ENCODE results near the gene ZFYVE16. TPM values are rescaled to one million over a fixed set of nuclear protein-coding genes. Genes with fewer than 3 reads are reported as not detected.
"Not testable (repeated sequence)": the region's sequence is repeated elsewhere in the genome, so short reads cannot be mapped to it uniquely, and the experiment has no call there.

The ZFYVE16 gene
- total RNA-seq, 2 experiments from 2014 or later = 9.2 to 16.3 TPM

GRCh38 chr5:80481019-80481893, 73.4 kb downstream of the ZFYVE16 start:
- ChIA-PET POLR2A (no interaction called here), CTCF (no interaction called here)

- POLR2A ChIA-PET = no interaction called here
Measured at GRCh38 chr5:80482578-80482977, 74.7 kb downstream of the ZFYVE16 start.

GRCh38 chr5:80483636-80484232, 75.9 kb downstream of the ZFYVE16 start:
- CTCF ChIA-PET = no interaction called here

More at GRCh38 chr5:80482578-80482977, 74.7 kb downstream of the ZFYVE16 start:
- CTCF ChIA-PET = no interaction called here

DNA sequence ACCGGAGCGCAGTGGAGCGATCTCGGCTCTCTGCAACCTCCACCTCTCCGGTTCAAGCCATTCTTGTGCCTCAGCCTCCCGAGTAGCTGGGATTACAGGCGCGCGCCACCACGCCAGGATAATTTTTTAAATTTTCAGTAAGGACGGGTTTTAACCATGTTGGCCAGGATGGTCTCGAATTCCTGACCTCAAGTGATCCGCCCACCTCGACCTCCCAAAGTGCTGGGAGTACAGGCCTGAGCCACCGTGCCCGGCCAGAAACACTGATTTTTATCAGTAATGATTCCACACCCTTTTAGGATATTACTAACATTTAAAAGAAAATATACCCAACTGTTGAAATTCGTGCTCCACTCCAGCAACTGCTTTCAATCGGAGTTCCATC, 79.6 kb downstream of the ZFYVE16 start:
- CTCF ChIA-PET = no interaction called here
- POLR2A ChIA-PET = no interaction called here

More at GRCh38 chr5:80483636-80484232, 75.9 kb downstream of the ZFYVE16 start:
- POLR2A ChIA-PET = no interaction called here

GRCh38 chr5:80487829-80488721, 80.2 kb downstream of the ZFYVE16 start, which contains the start of gene FAM151B:
Gene FAM151B, plus strand, starts transcription at chr5:80488100. Its CDS starts 24 bp downstream, at chr5:80488124.
- ChIA-PET POLR2A (no interaction called here), CTCF (interaction anchor here (0.5 kb wide), 1 partner anchor 530 kb away, joined by 3 read pairs; no protein-coding TSS in a partner anchor)

DNA sequence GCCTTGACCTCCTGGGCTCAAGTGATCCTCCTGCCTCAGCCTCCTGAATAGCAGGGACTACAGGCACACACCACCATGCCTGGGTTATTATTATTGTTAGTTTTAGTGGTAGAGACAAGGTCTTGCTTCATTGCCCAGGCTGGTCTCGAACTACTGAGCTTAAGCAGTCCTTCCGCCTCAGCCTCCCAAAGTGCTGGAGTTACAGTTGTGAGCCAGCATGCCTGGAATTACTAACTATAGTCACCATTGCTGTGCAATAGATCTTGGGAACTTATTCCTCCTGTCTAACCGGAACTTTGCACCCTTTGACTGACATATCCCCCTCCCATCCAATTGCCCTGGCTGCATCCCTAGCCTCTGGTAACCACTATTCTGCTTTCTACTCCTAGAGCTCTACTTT, 83.4 kb downstream of the ZFYVE16 start:
- ChIA-PET CTCF (no interaction called here), POLR2A (no interaction called here)

GRCh38 chr5:80492741-80493140, 84.9 kb downstream of the ZFYVE16 start:
- ChIA-PET CTCF (no interaction called here), POLR2A (no interaction called here)

DNA sequence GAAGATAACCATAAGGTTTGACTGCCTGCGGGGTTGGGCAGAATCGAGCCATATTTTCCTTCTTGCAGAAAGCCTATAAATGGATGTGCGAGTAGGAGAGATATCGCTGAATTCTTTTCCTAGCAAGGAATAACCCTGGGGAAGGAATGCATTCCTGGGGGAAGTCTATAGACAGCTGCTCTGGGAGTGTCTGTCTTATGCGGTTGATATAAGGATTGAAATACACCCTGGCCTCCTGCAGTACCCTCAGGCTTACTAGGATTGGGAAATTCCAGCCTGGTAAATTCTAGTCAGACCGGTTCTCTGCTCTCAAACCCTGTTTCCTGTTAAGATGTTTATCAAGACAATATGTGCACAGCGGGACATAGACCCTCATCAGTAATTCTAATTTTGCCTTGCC, 85.6 kb downstream of the ZFYVE16 start:
- CTCF ChIA-PET, POLR2A ChIA-PET: not testable (repeated sequence)

GRCh38 chr5:80495891-80496290, 88.0 kb downstream of the ZFYVE16 start:
- ChIA-PET CTCF (interaction anchor here (0.7 kb wide), 1 partner anchor 499 kb away, joined by 3 read pairs; no protein-coding TSS in a partner anchor), POLR2A (interaction anchor here (0.7 kb wide), 1 partner anchor 13 kb away, joined by 12 read pairs; no protein-coding TSS in a partner anchor)

- ChIA-PET CTCF (no interaction called here), POLR2A (no interaction called here)
Measured at GRCh38 chr5:80502800-80503199, 94.9 kb downstream of the ZFYVE16 start.

GRCh38 chr5:80503641-80504040, 95.8 kb downstream of the ZFYVE16 start:
- ChIA-PET CTCF (no interaction called here), POLR2A (no interaction called here)

DNA sequence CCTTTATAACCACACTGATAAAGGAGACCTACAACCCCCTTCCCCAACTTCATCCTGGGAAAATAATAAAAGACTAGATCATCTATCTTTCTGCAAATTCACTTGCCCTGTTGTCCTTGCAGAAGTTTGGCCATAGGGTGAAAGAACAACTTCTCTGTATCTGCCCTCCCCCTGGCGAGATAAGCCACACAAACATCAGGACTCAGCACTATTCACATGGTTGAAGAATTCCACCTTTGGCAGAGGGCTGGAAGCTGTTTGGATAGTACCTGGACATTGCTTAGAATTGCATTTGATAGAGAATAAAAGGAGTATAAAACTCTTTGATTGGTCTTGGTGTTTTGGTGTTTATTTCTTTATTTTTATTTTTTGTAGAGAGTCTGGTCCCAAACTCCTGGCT, 97.0 kb downstream of the ZFYVE16 start:
- ChIA-PET POLR2A (interaction anchor here (0.7 kb wide), 1 partner anchor 591 kb away, joined by 14 read pairs; no protein-coding TSS in a partner anchor), CTCF (no interaction called here)

- ChIA-PET CTCF (no interaction called here), POLR2A (no interaction called here)
Measured at GRCh38 chr5:80507663-80508062, 99.8 kb downstream of the ZFYVE16 start.

DNA sequence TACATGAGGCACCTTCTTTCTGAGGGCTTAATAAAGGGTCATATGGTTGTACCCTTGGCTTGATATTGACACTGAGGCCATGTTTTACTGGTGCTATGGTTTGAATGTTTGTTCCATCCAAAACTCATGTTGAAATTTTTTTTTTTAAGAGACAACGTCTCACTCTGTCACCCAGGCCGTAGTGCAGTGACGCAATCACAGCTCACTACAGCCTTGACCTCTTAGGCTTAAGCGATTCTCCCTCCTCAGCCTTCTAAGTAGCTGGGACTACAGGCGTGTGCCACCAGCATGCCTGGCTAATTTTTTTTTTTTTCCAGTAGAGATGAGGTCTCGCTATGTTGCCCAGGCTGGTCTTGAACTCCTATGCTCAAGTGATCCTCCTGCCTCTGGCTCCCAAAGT, 101.0 kb downstream of the ZFYVE16 start:
- CTCF ChIA-PET = no interaction called here
- POLR2A ChIA-PET = interaction anchor here (0.6 kb wide), 1 partner anchor 12 kb away, joined by 12 read pairs; no protein-coding TSS in a partner anchor

DNA sequence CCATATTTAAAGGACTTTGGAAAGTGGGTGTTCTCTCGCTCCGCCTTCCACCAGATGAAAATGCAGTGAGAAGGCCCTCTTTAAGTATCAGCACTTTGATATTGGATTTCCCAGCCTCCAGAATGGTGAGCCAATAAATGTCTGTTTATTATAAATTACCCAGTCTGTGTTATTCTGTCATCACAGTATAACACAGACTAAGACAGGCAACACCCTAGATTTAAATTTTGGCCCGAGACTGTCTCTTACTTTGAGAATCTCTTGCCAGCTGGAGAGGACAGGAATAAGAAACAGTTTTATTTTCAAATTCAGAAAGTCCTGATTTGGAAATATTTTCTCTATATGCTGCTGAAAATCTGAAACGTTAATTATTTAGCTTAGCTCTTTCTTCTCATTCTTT, 101.5 kb downstream of the ZFYVE16 start:
- ChIA-PET CTCF (no interaction called here), POLR2A (no interaction called here)

- ChIA-PET POLR2A (no interaction called here), CTCF (no interaction called here)
Measured at GRCh38 chr5:80516826-80517225, 109.0 kb downstream of the ZFYVE16 start.

All from activated CD8-positive, alpha-beta memory T cell treated with anti-CD3 and anti-CD28 coated beads for 36 hours (primary cell).